ENCODE data around the gene RNF14.
"Not testable (repeated sequence)": the region's sequence is repeated elsewhere in the genome, so short reads cannot be mapped to it uniquely, and the experiment has no call there.

The RNF14 gene

DNA sequence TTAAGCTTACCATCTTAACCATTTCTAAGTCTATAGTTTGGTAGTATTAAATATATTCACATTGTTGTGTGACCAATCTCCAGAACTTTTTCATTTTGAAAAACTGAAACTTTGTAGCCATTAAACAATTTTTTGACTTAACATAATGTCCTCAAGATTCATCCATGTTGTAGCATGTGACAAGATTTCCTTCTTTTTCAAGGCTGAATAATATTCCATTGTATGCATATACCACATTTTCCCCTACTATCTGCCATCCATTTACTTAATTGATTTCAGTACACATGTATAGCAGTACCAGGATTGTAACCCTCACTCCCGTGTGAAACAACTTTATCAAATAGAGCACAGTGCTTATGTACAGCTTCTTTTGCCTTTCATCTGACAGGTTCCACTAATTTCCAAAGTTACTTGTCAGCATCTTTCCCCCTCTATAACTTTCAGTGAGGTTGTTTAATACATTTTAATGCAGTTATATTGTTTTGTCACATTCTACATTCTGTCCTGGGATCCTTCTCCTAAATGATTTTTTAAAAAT, 51.3 kb downstream of the RNF14 start:
- TF ChIP-seq, protein P1, sequence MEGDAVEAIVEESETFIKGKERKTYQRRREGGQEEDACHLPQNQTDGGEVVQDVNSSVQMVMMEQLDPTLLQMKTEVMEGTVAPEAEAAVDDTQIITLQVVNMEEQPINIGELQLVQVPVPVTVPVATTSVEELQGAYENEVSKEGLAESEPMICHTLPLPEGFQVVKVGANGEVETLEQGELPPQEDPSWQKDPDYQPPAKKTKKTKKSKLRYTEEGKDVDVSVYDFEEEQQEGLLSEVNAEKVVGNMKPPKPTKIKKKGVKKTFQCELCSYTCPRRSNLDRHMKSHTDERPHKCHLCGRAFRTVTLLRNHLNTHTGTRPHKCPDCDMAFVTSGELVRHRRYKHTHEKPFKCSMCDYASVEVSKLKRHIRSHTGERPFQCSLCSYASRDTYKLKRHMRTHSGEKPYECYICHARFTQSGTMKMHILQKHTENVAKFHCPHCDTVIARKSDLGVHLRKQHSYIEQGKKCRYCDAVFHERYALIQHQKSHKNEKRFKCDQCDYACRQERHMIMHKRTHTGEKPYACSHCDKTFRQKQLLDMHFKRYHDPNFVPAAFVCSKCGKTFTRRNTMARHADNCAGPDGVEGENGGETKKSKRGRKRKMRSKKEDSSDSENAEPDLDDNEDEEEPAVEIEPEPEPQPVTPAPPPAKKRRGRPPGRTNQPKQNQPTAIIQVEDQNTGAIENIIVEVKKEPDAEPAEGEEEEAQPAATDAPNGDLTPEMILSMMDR (IDR thresholded peaks at IDR 0.05; ENCODE audit: insufficient read depth, low read depth, low read length, missing control alignments) = no peak
- no peak for DNase-seq (ENCODE audit: low read depth)
- no peak overlapping the region for H3K4me3 ChIP-seq (ENCODE audit: low read length)

DNA sequence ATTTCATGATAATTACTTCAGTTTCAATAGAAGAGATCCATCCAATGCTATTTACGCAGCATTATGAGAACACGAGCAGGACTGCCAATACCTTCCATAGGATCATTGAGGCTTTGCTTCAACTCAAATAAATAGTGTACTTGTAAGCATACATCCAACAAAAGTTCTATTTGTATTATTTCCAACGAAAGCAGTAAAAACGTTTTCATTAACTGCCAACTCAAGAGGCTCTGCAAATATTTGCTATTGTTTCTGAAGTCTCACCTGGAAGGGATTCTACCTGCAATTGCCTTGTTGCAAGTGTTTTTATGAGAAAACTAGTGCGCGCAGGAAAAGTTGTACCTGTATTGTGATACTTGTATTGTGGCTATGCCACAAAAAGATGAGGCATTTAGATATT, 54.9 kb downstream of the RNF14 start:
- TF ChIP-seq, protein P1 (IDR thresholded peaks at IDR 0.05; ENCODE audit: insufficient read depth, low read depth, low read length, missing control alignments) = no peak
- DNase-seq (ENCODE audit: low read depth) = no peak
- H3K4me3 ChIP-seq (ENCODE audit: low read length) = no peak overlapping the region

- TF ChIP-seq, protein P1 (IDR thresholded peaks at IDR 0.05; ENCODE audit: insufficient read depth, low read depth, low read length, missing control alignments) = no peak
- peak; percentile 73 for DNase-seq (ENCODE audit: low read depth)
- peak overlapping the region; percentile 56 for H3K4me3 ChIP-seq (ENCODE audit: low read length)
These were observed 55.9 kb downstream of the RNF14 start for GRCh38 chr5:142024771-142025304.

DNA sequence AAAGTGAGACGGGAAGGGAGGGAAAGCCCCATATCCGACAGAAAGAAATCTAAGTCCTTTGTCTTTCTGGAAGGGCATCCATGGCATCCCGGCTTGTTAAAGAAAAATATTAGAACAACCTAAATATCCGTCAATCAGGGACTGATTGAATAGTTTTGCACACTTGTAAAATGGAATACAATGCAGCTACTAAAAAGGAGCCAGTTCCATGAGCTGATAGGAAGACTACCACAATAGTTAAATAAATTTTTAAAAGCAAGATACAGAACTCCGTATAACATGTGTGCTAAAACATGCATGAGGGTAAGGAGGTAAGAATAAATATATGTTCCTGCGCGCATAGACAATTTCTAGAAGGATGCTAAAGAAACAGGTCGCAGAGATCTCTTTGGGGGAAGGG, 56.7 kb downstream of the RNF14 start:
- DNase-seq (ENCODE audit: low read depth) = no peak
- TF ChIP-seq, protein P1 (IDR thresholded peaks at IDR 0.05; ENCODE audit: insufficient read depth, low read depth, low read length, missing control alignments) = no peak
- H3K4me3 ChIP-seq (ENCODE audit: low read length) = no peak overlapping the region

GRCh38 chr5:142032150-142032549, 63.2 kb downstream of the RNF14 start:
- TF ChIP-seq, protein P1 (IDR thresholded peaks at IDR 0.05; ENCODE audit: insufficient read depth, low read depth, low read length, missing control alignments) = no peak
- H3K4me3 ChIP-seq (ENCODE audit: low read length) = no peak overlapping the region
- no peak for DNase-seq (ENCODE audit: low read depth)

DNA sequence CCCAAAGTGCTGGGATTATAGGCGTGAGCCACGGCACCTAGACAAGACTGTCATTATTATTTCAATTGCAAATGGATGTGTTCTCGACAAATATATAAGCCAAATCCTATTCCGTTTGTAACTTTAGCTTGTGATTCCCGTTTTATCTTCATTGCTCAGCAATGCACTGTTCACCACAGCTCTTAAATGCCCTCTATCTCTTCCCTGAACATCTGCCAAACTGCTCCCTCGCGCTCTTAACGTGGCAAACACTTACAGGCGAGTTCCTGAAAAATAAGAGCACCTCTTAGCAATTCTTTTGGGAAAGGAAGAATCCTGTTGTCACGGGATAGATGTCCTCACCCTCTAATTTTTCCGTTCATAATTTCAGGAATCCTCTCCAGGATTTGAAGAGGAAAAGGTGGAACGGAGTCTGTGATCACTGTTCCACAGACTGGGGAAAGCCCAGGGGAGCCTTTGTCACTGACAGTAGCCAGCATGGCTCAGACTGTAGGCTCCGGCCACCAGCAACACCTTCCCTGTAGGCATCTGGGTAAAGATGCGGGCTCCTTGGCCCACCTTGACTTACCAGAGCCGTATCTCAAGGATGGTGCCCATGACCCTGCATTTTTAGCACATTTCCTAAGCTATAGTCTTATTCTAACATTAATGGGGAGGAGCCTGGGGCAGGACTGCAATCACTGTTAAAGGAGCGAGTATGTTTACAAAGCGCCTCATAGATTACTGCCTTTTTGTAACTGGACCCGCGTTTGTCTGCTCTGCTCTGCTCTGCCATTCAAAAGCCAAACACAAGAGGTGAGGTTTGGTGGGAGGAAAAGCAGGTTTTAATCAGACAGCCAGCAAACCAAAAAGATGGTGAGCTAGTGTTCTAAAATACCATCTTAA, 64.1 kb downstream of the RNF14 start:
- TF ChIP-seq, protein P1 (IDR thresholded peaks at IDR 0.05; ENCODE audit: insufficient read depth, low read depth, low read length, missing control alignments) = no peak
- no peak for DNase-seq (ENCODE audit: low read depth)
- no peak overlapping the region for H3K4me3 ChIP-seq (ENCODE audit: low read length)

GRCh38 chr5:142033632-142034567, 65.0 kb downstream of the RNF14 start:
- H3K4me3 ChIP-seq (ENCODE audit: low read length); DNase-seq (ENCODE audit: low read depth): not testable (repeated sequence)

Measured in epithelial cell of esophagus (primary cell).